GM18951 (cell line): ENCODE data around the gene PSMC3.

Source experiments
- POLR2A ChIP-seq: IDR thresholded peaks from 4 replicates; pipeline ENCODE4 v1.6.1; 2011; ENCODE audit warnings: mild to moderate bottlenecking; ENCODE audit not compliant: insufficient read length, insufficient read depth; ENCODE audit errors: extremely low read depth
- in situ Hi-C: fragments of 300-500 bp; cut with MboI; formaldehyde crosslinking; loops from one replicate; pipeline ENCODE4 v1.12.0; 2022; ENCODE audit warnings: low sequenced_read_pairs, mixed read lengths, inconsistent platforms; ENCODE audit not compliant: unreplicated experiment

Gene PSMC3

GRCh38 chr11:47406896-47407745, 19.1 kb downstream of the PSMC3 start:
- in situ Hi-C loops = no loop called here
- no peak for TF ChIP-seq POLR2A

- TF ChIP-seq POLR2A = no peak
- in situ Hi-C loops = no loop called here
Measured at GRCh38 chr11:47403571-47403970, 22.7 kb downstream of the PSMC3 start.

- TF ChIP-seq POLR2A = no peak
- in situ Hi-C loops = no loop called here
Measured at GRCh38 chr11:47403135-47403534, 23.1 kb downstream of the PSMC3 start.

- in situ Hi-C loops = no loop called here
- TF ChIP-seq POLR2A = peak; percentile 40
Measured at GRCh38 chr11:47400768-47401279, 25.4 kb downstream of the PSMC3 start.

GRCh38 chr11:47399860-47400767, 26.1 kb downstream of the PSMC3 start:
- in situ Hi-C loops = no loop called here
- TF ChIP-seq POLR2A = peak; percentile 61

- in situ Hi-C loops = no loop called here
Measured at GRCh38 chr11:47398551-47398950, 27.7 kb downstream of the PSMC3 start.

GRCh38 chr11:47398011-47398410, 28.2 kb downstream of the PSMC3 start:
- in situ Hi-C loops = no loop called here

More at GRCh38 chr11:47398551-47398950, 27.7 kb downstream of the PSMC3 start:
- TF ChIP-seq POLR2A = no peak

GRCh38 chr11:47396049-47396320, 30.3 kb downstream of the PSMC3 start:
- in situ Hi-C loops = no loop called here
- no peak for TF ChIP-seq POLR2A

More at GRCh38 chr11:47398011-47398410, 28.2 kb downstream of the PSMC3 start:
- no peak for TF ChIP-seq POLR2A

- in situ Hi-C loops = no loop called here
- no peak for TF ChIP-seq POLR2A
Measured at GRCh38 chr11:47395223-47396048, 30.8 kb downstream of the PSMC3 start.

GRCh38 chr11:47394322-47395222, 31.7 kb downstream of the PSMC3 start:
- peak; percentile 73 for TF ChIP-seq POLR2A
- in situ Hi-C loops = no loop called here

GRCh38 chr11:47394050-47394321, 32.3 kb downstream of the PSMC3 start:
- in situ Hi-C loops = no loop called here

More at GRCh38 chr11:47394050-47394321, 32.3 kb downstream of the PSMC3 start:
- no peak for TF ChIP-seq POLR2A
